ENCODE results near the gene XRCC5. TPM values are rescaled to one million over a fixed set of nuclear protein-coding genes. Genes with fewer than 3 reads are reported as not detected.

The XRCC5 gene
- total RNA-seq, 2 donors from 2014 or later, result 205 to 244 TPM

GRCh38 chr2:216181953-216182461 lies 72.9 kb downstream of the XRCC5 start:
- no peaks in the 10 kb centered on the region for H3K4me1 ChIP-seq
- H3K27me3 ChIP-seq, result no peaks in the 10 kb centered on the region
- no peak overlapping the region for H3K9ac ChIP-seq (ENCODE audit: low read depth in 2 of 2, low read length in 2 of 2)
- DNase-seq, result no peak
- H3K27ac ChIP-seq, result no peak overlapping the region
- no peak overlapping the region for H3K4me3 ChIP-seq
- no peaks in the 10 kb centered on the region for H3K9me3 ChIP-seq
- intact Hi-C loops (cut with DNase I), result no loop called here
- TF ChIP-seq CTCF (IDR thresholded peaks at IDR 0.05), result no peak
- H3K36me3 ChIP-seq, result no peaks in the 10 kb centered on the region

DNA sequence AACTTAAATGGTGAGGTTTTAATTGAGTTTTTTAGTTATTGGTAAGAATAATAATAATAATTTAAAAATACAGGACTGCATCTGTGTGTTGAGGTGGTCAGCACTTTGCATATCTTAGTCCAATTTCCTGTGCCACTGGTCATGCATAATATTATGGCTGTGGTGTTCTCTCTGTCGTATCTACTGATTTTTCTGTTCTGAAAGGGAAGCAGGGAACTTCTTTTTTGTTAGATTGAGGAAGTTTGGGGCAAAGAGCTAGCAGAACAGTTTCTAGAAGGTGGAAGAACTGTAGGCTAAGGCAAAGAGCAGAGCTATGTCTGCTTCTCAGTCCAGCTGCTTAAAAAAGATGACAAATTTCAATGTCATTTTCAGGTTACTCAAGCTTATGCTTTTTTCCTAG lies 74.3 kb downstream of the XRCC5 start:
- Histone ChIP-seq H3K4me3 (no peak overlapping the region), H3K9ac (ENCODE audit: low read depth in 2 of 2, low read length in 2 of 2) (no peak overlapping the region), H3K9me3 (no peaks in the 10 kb centered on the region), H3K27me3 (no peaks in the 10 kb centered on the region), H3K4me1 (no peaks in the 10 kb centered on the region), H3K27ac (no peak overlapping the region), H3K36me3 (no peaks in the 10 kb centered on the region)
- no peak for DNase-seq
- no peak for TF ChIP-seq CTCF (IDR thresholded peaks at IDR 0.05)
- intact Hi-C loops (cut with DNase I), result no loop called here

DNA sequence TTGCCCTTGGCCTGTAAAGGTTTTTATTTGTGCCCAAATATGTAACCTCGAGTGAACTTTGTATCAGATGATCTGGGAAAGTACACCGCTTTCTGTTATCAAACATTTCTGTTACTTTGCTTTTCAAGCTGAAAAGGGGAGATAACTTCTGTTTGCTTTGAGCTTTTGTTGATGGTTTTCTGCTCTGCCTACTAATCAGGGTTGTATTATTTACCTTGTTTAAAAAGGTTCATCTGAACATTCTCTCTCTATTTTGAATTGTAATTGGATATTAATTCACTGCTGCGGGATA lies 79.4 kb downstream of the XRCC5 start:
- no peak for DNase-seq
- Histone ChIP-seq H3K27me3 (no peaks in the 10 kb centered on the region), H3K9me3 (no peaks in the 10 kb centered on the region), H3K27ac (no peak overlapping the region), H3K4me3 (no peak overlapping the region), H3K36me3 (no peaks in the 10 kb centered on the region), H3K4me1 (no peaks in the 10 kb centered on the region), H3K9ac (ENCODE audit: low read depth in 2 of 2, low read length in 2 of 2) (no peak overlapping the region)
- TF ChIP-seq CTCF (IDR thresholded peaks at IDR 0.05), result no peak
- intact Hi-C loops (cut with DNase I), result no loop called here

- Histone ChIP-seq H3K9me3 (no peaks in the 10 kb centered on the region), H3K27ac (no peak overlapping the region), H3K9ac (ENCODE audit: low read depth in 2 of 2, low read length in 2 of 2) (no peak overlapping the region), H3K4me1 (no peaks in the 10 kb centered on the region), H3K27me3 (no peaks in the 10 kb centered on the region), H3K4me3 (no peak overlapping the region), H3K36me3 (no peaks in the 10 kb centered on the region)
- DNase-seq, result no peak
- intact Hi-C loops (cut with DNase I), result no loop called here
- no peak for TF ChIP-seq CTCF (IDR thresholded peaks at IDR 0.05)
Observed at GRCh38 chr2:216188956-216189355, 79.8 kb downstream of the XRCC5 start.

GRCh38 chr2:216189410-216189809 lies 80.3 kb downstream of the XRCC5 start:
- no peak for DNase-seq
- Histone ChIP-seq H3K4me3 (no peak overlapping the region), H3K27ac (no peak overlapping the region), H3K27me3 (no peaks in the 10 kb centered on the region), H3K4me1 (no peaks in the 10 kb centered on the region), H3K36me3 (no peaks in the 10 kb centered on the region), H3K9ac (ENCODE audit: low read depth in 2 of 2, low read length in 2 of 2) (no peak overlapping the region), H3K9me3 (no peaks in the 10 kb centered on the region)
- no peak for TF ChIP-seq CTCF (IDR thresholded peaks at IDR 0.05)
- intact Hi-C loops (cut with DNase I), result no loop called here

GRCh38 chr2:216192181-216192580 lies 83.0 kb downstream of the XRCC5 start:
- Histone ChIP-seq H3K9me3 (no peaks in the 10 kb centered on the region), H3K27me3 (no peaks in the 10 kb centered on the region), H3K27ac (no peak overlapping the region), H3K4me3 (no peak overlapping the region), H3K9ac (ENCODE audit: low read depth in 2 of 2, low read length in 2 of 2) (no peak overlapping the region), H3K36me3 (no peaks in the 10 kb centered on the region), H3K4me1 (no peaks in the 10 kb centered on the region)
- intact Hi-C loops (cut with DNase I), result no loop called here
- DNase-seq, result no peak
- TF ChIP-seq CTCF (IDR thresholded peaks at IDR 0.05), result no peak

Data from colonic mucosa (tissue), 4 donors.